TTC549 (cell line): ENCODE data around the gene ACTR3C.

Experiments used
- FAIRE-seq: peaks from 2 replicates; lab custom pipeline; 2012; peaks lifted over from hg19 to GRCh38; lab: Jason Lieb, UNC

ACTR3C gene

DNA sequence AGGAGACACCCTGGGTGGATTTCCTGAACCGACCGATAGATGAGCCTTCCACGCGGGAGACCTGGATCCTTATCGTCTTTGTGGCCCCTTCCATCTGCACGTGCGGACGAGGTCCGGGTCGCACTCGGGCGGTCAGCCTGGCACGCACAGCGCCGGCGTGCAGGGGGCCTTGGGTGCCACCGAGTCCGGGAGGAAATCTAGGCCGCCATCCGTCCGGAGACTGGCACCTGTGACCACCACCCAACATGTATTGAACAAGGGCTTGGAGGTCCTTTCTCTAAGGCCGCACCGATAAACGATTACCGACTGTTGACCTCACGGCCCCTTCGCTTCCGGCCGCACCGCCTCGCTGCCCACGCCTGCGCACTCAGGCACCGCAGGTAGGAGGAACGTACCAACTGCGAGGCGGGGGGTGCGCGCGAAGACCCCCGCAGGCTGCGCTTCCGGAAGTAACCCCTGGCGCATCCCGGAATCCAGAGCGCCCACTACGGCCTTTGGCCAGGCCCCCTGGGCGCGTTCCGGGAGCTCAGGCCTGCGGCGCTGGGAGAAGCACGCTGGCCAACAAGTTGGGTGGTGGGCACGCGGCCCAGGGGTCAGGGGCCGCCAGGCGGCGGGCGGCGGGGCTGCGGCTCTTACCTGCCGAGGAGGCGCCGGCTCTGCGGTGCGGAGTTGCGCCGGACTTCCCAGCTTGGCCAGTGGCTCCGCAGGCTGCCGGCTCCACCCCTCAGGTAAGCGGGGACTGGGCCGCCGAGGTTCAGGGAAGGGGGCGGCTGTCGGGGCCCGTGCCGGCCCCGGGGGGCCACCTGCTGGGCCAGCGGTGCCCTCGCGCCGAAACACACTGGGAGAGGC lies at the start of gene ACTR3C, which contains the start of gene LRRC61:
ACTR3C (minus strand) TSS at position 713 of the 849 bp plus-strand sequence. CDS start 28,249 bp downstream, outside the sequence.
LRRC61 (plus strand) TSS at position 523 of the 849 bp plus-strand sequence. CDS start 13,507 bp downstream, outside the sequence.
- FAIRE-seq, result no peak

DNA sequence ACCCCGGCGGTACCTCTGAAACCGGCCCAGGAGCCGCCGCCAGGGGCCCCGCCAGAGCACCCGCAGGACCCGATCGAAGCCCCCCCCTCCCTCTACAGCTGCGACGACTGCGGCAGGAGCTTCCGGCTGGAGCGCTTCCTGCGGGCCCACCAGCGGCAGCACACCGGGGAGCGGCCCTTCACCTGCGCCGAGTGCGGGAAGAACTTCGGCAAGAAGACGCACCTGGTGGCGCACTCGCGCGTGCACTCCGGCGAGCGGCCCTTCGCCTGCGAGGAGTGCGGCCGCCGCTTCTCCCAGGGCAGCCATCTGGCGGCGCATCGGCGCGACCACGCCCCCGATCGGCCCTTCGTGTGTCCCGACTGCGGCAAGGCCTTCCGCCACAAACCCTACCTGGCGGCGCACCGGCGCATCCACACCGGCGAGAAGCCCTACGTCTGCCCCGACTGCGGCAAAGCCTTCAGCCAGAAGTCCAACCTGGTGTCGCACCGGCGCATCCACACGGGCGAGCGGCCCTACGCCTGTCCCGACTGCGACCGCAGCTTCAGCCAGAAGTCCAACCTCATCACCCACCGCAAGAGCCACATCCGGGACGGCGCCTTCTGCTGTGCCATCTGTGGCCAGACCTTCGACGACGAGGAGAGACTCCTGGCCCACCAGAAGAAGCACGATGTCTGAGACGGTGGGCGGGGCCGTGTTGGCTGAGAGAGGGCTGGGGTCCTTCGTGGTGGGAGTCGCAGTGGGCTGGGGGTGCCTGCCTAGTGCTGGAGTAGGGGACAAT lies 49.1 kb upstream of the ACTR3C start:
- FAIRE-seq, result no peak

DNA sequence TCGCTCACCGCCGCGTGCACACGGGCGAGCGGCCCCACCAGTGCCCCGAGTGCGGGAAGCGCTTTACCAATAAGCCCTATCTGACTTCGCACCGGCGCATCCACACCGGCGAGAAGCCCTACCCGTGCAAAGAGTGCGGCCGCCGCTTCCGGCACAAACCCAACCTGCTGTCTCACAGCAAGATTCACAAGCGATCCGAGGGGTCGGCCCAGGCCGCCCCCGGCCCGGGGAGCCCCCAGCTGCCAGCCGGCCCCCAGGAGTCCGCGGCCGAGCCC lies 48.6 kb upstream of the ACTR3C start:
- FAIRE-seq, result no peak

DNA sequence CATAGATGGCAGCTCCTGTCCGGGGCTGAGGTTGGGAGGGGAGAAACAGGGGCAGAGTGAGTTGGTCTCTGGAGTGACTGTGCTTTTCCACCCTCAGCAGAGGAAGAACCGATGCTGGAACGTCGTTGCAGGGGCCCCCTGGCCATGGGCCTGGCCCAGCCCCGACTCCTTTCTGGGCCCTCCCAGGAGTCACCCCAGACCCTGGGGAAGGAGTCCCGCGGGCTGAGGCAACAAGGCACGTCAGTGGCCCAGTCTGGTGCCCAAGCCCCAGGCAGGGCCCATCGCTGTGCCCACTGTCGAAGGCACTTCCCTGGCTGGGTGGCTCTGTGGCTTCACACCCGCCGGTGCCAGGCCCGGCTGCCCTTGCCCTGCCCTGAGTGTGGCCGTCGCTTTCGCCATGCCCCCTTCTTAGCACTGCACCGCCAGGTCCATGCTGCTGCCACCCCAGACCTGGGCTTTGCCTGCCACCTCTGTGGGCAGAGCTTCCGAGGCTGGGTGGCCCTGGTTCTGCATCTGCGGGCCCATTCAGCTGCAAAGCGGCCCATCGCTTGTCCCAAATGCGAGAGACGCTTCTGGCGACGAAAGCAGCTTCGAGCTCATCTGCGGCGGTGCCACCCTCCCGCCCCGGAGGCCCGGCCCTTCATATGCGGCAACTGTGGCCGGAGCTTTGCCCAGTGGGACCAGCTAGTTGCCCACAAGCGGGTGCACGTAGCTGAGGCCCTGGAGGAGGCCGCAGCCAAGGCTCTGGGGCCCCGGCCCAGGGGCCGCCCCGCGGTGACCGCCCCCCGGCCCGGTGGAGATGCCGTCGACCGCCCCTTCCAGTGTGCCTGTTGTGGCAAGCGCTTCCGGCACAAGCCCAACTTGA lies 48.0 kb upstream of the ACTR3C start:
- no peak for FAIRE-seq

DNA sequence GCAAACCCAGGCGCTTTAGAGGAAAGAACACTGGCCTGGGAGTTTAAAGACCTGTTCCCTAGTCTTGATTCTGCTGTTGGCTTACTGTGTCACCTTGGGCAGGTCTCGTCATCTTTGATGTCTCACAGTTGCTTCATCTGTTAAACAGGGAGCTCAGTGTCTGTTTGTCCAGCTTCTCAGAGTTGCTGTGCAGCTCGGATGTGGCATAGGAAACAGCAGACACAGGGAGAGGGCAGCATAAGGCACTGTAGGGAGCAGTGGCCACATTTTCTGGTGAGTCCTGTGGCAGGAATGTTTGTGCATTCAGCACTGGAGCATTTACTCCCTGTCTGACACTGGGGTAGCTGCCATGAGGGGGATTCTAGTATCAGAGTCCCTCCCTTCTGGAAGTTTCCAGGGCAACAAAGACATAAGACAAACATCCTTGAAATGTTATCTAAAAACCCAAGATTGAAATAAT lies 47.3 kb upstream of the ACTR3C start:
- no peak for FAIRE-seq

DNA sequence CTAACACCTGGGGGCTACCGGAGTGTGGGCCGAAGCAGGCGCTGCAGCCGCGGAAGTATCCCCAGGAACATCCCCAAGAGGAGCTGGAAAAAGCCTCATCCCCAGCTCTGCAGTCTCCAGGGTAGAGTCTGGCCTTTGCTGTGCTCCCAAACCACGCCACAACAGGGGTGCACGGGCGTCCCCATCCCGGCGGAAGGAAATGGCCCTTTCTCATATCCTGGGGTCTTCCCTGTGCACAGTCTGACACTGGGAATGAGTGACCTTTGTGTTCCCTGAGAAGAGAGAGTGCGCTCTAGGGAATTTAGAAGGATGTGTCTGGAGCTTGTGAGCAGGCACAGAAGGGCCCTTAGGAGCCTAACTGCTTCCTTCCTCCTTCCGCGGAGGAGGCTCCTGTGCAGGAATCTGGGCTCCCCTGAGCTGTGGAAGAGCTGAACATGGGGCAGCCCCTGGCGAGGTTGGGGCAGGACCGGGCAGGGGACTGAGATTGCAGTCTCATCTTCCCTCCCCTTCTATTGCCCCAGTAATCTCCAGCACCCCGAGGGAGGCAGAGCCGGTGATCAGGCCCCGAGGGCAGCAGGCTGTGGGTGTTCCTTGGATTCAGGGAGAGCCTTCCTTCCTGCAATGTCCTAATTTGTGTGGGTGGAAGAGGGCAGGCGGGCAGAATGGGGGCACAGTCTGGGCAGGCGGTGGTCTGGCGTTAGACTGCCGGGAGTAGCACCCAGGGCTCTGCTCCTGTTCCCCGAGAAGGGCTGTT lies 46.6 kb upstream of the ACTR3C start:
- FAIRE-seq, result no peak

DNA sequence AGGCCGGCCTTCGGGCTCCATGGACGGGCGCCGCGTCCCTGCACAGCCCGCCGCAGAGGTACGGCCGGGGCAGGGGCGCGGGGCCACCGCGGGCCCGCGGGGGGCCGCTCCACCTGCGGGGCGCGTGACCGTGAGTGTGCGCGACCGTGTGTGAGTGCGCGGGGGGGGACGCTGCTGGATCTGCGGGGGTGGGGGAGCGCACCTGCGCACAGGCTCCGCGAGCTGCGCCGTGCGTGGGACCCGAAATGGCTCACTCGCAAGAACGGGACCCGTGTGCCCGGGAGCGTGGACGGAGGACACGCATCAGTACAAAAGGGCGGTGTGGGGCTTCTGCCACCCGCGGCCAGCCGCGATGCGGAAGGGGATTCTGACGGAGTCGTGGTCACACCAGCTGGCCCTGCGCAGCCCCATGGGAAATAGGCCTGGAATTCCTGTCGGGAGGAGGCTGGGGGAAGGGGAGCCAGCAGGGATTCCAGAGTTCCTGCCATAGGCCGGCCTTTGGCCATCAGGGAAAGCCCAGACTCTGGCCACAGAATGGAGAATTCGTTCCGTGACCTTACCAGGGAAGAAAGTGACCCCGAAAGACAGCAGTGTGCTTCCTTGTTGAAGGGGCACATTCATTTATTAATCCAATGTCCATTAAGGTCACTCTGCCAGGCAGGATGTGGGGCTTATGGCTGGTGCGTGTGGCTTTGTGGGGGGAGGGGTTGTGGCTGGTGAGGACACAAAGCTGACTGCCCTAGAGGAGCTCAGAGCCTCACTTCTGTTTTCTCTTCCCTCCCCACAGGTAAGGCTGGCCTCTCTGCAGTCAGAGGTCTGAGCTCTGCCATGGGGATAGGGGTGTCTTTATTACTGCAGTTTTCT lies 45.8 kb upstream of the ACTR3C start:
- FAIRE-seq, result no peak

DNA sequence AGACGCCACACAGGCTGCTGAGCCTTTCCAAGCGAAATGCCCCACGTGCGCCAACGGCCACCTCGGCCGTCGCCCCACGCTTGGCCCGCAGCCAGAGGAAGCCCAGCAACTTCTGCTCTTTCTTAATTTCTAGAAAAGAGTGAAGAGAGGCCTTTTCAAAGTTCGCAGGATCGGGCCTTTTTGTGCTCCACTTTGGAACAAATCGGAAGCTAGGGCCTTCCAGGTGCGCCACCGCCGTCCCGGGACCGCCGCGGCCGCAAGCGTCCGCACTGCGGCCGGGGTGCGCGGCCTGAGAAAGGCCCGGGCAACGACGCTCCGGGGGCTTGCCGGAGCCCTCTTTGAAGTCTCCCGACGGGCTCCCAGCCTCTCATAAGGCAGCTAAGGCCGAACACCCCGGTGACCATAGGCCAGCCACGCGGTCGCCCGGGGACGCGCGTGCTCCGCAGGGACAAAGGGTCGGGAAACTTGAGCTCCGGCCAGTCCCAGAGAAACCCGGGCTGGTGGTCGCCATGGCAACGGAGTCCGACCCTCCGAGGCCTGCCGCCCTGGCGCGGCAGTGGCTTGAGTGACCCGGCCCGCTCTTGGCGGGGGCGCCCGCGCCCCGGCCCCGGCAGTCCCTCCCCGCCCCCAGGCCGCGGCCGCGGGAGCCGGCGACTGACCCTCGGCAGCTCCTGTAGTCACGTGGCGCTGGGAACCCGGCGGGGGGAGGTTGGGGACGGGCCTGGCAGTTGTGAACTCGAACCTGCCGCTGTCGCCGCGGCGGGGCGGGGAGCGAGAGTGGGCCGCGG lies 44.9 kb upstream of the ACTR3C start, which contains the start of gene REPIN1:
REPIN1 (plus strand) TSS at position 727 of the 788 bp plus-strand sequence. CDS start 890 bp downstream, outside the sequence.
- FAIRE-seq, result no peak

DNA sequence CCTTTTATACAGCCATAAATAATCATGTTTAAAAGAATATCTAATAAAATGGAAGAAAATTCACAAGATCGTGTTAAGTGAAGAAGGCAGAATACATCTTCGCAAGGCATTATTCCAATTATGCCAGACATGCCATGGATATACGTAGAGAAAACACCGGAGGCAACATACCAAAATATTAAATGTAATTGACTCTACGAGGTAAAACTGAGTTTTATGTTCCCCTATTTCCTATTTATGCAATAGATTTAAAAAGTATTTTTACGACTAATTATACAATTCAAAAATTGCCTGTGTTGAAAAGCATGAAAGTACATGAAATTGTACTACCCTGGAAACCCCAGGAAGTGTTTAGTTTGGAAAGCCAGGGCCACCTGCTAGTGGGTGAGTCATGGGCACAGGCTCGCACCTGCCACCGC lies 44.3 kb upstream of the ACTR3C start:
- no peak for FAIRE-seq

DNA sequence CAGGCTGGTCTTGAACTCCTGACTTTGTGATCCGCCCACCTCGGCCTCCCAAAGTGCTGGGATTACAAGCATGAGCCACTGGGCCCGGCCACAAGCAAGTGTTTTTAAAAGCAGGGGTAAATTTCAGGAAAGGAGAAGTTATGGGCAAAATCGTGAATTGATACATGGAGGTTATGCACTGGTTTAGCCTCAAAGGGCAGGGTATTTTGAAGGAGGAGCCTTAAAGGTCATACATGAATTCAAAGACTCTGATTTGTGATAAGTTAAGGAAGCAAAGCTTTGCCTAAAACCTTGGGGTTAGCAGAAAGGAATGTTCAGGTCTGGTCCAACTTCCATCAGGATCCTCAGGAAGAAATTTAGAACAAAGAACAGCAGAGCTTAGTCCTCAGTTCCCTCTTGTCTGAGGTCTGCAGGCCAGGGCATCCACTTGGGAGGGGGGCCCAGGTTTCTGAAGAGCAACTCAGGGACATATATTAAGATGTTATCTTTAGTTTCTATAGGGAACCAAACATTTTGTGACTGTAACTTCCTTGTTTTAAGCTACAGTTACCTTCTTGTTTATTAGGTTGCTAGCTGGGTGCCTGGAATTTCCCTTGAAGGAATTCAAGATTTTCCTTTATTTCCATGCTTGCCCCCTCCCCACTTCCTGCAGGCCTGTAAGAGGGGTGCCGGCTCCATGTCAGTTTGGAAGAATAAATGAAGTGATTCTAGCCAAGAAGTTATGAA lies 42.5 kb upstream of the ACTR3C start:
- no peak for FAIRE-seq

DNA sequence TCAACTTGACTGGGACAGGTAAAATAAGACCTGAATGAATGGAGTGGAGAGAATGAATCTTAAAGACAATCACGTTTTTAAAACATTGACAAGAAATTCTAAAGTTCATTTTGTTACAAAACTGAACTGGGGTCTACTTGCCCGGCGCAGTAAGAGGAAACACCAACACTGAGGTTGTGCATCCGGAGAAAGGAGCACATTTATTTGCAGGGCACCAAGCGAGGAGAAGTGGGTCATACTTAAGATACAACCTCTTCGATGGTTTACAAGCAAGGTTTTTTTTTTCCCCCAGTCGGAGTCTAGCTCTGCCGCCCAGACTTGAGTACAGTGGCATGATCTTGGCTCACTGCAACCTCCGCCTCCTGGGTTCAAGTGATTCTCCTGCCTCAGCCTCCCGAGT lies 41.8 kb upstream of the ACTR3C start:
- no peak for FAIRE-seq

DNA sequence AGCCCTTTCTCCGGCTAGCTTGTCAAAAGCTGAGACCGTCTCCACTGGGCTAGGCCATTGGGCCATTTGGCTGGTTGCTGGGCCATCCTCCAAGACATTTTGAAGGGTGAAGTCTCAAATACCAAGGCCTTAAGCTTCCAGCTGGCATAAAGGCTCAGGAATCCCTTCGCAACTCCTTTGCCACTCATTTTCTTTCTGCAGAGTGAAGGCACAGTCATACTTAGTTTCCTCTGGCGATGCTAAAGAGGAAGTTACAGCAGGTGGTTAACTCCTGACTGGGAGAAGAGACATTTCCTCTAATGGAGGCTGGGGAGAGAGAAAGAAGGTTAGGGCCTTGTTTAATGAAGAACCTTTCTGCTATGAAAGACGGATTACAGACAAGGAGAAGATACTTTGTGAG lies 40.5 kb upstream of the ACTR3C start:
- no peak for FAIRE-seq

DNA sequence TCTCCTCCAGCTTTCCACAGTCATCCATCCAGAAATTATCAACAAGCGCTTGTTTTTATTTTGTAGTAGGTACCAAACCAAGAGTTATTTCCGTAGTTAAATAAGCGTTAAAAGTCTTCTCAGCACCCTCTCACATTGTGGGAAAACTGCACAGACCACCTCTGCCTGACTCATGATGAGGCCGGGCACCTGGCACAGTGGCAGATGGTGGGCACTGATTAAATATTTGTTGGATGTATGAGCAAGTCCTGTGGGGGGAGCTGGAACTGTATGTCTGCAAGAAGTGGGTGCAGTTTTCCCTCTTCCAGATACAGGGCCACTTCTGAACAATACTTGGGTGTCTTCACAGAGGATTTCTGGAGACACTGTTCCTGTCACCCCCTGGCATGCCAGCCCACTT lies 40.0 kb upstream of the ACTR3C start:
- no peak for FAIRE-seq

DNA sequence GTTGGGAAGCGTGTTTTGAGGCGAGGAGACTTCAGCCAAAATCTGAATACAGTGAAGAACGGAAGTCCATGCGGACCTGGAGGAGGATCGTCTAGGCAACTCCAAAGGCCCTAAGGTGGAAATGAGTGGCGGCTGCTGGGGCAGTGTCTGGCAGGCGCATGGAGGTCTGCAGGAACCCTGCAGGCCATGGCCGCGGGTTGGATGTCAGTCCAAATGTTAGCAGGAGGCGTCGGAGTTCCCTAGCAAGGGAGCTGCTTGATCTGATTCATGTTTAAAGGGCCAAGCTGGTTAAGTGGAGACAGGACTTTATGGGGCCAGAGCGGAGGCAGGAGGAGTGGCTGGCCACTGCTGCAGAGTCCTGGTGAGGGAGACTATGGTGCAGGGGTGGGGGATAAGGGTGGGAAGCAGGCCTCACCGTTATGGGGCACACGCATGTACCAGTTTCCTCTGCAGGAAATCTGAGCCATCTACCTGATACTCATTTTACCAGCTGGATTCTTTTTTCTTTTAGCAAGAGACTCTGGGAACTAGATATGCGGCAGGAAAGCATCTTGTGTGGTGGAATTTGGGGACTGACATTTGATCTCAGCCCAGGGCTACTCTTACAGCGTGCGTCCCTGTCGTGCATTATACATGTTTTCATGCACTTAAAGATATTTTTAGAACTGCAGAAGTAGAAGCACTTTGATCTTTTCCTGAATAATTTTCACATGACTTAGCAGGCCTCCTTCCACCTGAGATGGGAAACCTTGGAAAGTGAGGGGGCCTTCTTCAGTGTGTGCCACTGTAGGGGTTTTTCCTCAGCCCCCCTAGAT lies 38.7 kb upstream of the ACTR3C start:
- FAIRE-seq, result no peak

DNA sequence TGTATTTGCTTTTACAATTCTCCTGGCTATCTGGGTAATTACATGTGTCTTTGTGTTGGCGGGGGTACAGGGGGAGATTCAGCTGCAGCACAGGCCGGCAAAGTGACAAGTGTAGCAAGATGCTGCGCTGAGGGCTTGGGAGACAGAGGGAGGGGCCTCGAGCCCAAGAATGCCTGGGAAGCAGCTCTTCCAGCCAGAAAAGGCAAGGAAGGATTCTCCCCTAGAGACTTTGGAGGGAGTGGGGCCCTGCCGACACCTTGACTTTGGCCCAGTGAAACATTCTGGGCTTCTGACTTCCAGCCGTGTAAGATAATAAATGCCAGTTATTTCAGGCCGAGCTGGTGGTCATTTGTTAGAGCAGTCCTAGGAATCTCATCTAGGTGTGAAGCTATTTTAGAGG lies 38.1 kb upstream of the ACTR3C start:
- no peak for FAIRE-seq

DNA sequence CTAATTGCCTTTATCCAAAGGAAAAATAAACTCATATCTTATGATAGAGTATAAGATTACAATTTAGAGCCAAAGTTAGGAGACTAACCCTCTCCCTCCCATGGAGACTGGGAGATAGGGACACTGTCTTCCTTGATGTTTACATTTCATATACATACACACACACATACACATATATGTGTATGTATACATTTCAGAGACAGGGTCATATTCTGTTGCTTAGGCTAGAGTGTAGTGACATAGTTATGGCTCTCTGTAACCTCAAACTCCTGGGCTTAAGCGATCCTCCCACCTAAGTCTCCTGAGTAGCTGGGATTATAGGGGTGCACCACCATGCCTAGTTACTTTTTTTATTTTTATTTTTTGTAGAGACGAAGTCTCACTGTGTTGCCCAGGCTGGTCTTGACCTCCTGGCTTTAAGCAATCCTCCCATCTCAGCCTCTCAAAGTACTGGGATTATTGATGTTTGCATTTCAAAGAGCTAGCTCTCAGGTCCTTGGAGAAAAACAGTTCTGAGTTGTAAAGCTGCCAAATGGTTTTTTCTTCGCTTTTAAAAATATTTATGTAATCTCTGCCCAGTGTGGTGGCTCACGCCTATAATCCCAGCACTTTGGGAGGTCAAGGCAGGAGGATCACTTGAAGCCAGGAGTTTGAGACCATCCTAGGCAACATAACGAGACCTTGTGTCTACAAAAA lies 37.2 kb upstream of the ACTR3C start:
- FAIRE-seq, result no peak

DNA sequence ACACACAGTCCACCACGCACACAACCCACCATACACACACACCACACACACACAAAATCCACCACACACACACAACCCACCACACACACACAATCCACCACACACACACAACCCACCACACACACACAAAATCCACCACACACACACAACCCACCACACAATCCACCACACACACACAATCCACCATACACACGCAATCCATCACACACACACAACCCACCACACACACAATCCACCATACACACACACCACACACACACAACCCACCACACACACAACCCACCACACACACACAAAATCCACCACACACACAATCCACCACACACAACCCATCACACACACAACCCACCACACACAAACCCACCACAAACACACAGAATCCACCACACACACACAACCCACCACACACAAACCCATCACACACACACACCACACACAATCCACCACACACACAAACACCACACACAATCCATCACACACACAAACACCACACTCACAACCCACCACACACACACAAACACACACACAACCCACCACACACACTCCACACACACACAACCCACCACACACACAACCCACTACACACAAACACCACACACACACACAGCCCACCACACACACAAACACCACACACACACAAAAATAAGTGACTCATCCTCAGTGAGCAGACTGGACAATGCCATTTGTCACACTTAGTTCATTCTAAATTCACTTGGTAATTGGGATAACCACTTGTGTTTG lies 36.4 kb upstream of the ACTR3C start:
- no peak for FAIRE-seq
